Activated CD4-positive, alpha-beta memory T cell treated with anti-CD3 and anti-CD28 coated beads, Interleukin-2, amount 10 ng/mL, durations not matched to agents 7 days and 5 days (primary cell): ENCODE measurements around the gene VSTM5. TPM values are rescaled to one million over a fixed set of nuclear protein-coding genes. Genes with fewer than 3 reads are reported as not detected.

Experiments
- CTCF ChIA-PET: fragments of 350-600 bp; sonication (Branson Sonifier 250); formaldehyde crosslinking; loops from one replicate; lab custom pipeline; 2021; ENCODE audit warnings: antibody characterized with exemption, inconsistent platforms; lab: Charles Lee
- POLR2A ChIA-PET: fragments of 350-600 bp; sonication (Branson Sonifier 250); formaldehyde crosslinking; loops from one replicate; lab custom pipeline; 2021; ENCODE audit warnings: antibody characterized with exemption; lab: Charles Lee
- DNase-seq: peaks from one replicate; pipeline ENCODE4 v3.0.0-alpha.2; 2020
- H3K27ac Mint-ChIP-seq: one replicate; pipeline ENCODE4 v1.8.0; 2021; ENCODE audit warnings: mild to moderate bottlenecking, mixed read lengths
- H3K27me3 Mint-ChIP-seq: one replicate; pipeline ENCODE4 v1.8.0; 2021; ENCODE audit warnings: mixed read lengths
- H3K36me3 Mint-ChIP-seq: one replicate; pipeline ENCODE4 v1.8.0; 2021; ENCODE audit warnings: low read depth, mixed read lengths
- H3K4me1 Mint-ChIP-seq: one replicate; pipeline ENCODE4 v1.8.0; 2021; ENCODE audit warnings: mixed read lengths
- H3K4me3 Mint-ChIP-seq: one replicate; pipeline ENCODE4 v1.8.0; 2021; ENCODE audit warnings: mild to moderate bottlenecking, mixed read lengths
- H3K9me3 Mint-ChIP-seq: one replicate; pipeline ENCODE4 v1.8.0; 2021; ENCODE audit warnings: mixed read lengths
- total RNA-seq, 2 experiments: library from RNA; stranded (reverse); gene quantifications; one replicate each; pipeline ENCODE4 v1.2.3, GENCODE V29; 2021

The VSTM5 gene
- total RNA-seq, 2 experiments from 2014 or later = not detected

GRCh38 chr11:93838967-93839366 lies 11.5 kb downstream of the VSTM5 start:
- Mint-ChIP-seq H3K36me3 (no peaks in the 10 kb centered on the region), H3K27ac (no peak overlapping the region), H3K4me1 (no peaks in the 10 kb centered on the region), H3K27me3 (peaks cover 3% of the 10 kb centered on the region), H3K4me3 (no peak overlapping the region), H3K9me3 (no peaks in the 10 kb centered on the region)
- CTCF ChIA-PET = no interaction called here
- POLR2A ChIA-PET = no interaction called here
- DNase-seq = no peak

- Mint-ChIP-seq H3K27ac (no peak overlapping the region), H3K4me1 (no peaks in the 10 kb centered on the region), H3K9me3 (no peaks in the 10 kb centered on the region), H3K27me3 (peaks cover 5% of the 10 kb centered on the region), H3K36me3 (no peaks in the 10 kb centered on the region), H3K4me3 (no peak overlapping the region)
- ChIA-PET POLR2A (no interaction called here), CTCF (interaction anchor here (0.6 kb wide), 1 partner anchor 1589 kb away, joined by 3 read pairs; no protein-coding TSS in a partner anchor)
- DNase-seq = no peak
Observed at GRCh38 chr11:93832780-93833179, 17.6 kb downstream of the VSTM5 start.

GRCh38 chr11:93831343-93832127 lies 18.9 kb downstream of the VSTM5 start:
- Mint-ChIP-seq H3K36me3 (no peaks in the 10 kb centered on the region), H3K4me3 (no peak overlapping the region), H3K27me3 (peaks cover 5% of the 10 kb centered on the region), H3K27ac (no peak overlapping the region), H3K4me1 (no peaks in the 10 kb centered on the region), H3K9me3 (no peaks in the 10 kb centered on the region)
- DNase-seq = no peak
- ChIA-PET CTCF (no interaction called here), POLR2A (no interaction called here)

- Mint-ChIP-seq H3K27ac (no peak overlapping the region), H3K36me3 (no peaks in the 10 kb centered on the region), H3K4me1 (no peaks in the 10 kb centered on the region), H3K27me3 (peaks cover 5% of the 10 kb centered on the region), H3K9me3 (no peaks in the 10 kb centered on the region), H3K4me3 (no peak overlapping the region)
- CTCF ChIA-PET = no interaction called here
- DNase-seq = no peak
- POLR2A ChIA-PET = no interaction called here
Observed at GRCh38 chr11:93829598-93829997, 20.8 kb downstream of the VSTM5 start.

GRCh38 chr11:93827363-93827762 lies 23.1 kb downstream of the VSTM5 start:
- Mint-ChIP-seq H3K27ac (no peak overlapping the region), H3K4me3 (no peak overlapping the region), H3K4me1 (no peaks in the 10 kb centered on the region), H3K9me3 (no peaks in the 10 kb centered on the region), H3K36me3 (no peaks in the 10 kb centered on the region), H3K27me3 (peaks cover 2% of the 10 kb centered on the region)
- DNase-seq = no peak
- CTCF ChIA-PET = no interaction called here
- POLR2A ChIA-PET = no interaction called here

GRCh38 chr11:93823210-93823609 lies 27.2 kb downstream of the VSTM5 start:
- POLR2A ChIA-PET = no interaction called here
- CTCF ChIA-PET = no interaction called here
- H3K9me3 Mint-ChIP-seq = no peaks in the 10 kb centered on the region
- DNase-seq = no peak
- no peaks in the 10 kb centered on the region for H3K27me3 Mint-ChIP-seq
- H3K4me3 Mint-ChIP-seq = no peak overlapping the region
- H3K27ac Mint-ChIP-seq = no peak overlapping the region
- H3K4me1 Mint-ChIP-seq = no peaks in the 10 kb centered on the region
- H3K36me3 Mint-ChIP-seq = no peaks in the 10 kb centered on the region

GRCh38 chr11:93822359-93822758 lies 28.1 kb downstream of the VSTM5 start:
- DNase-seq = no peak
- ChIA-PET POLR2A (no interaction called here), CTCF (no interaction called here)
- no peak overlapping the region for H3K27ac Mint-ChIP-seq
- H3K4me3 Mint-ChIP-seq = no peak overlapping the region
- no peaks in the 10 kb centered on the region for H3K4me1 Mint-ChIP-seq
- H3K36me3 Mint-ChIP-seq = peaks cover 5% of the 10 kb centered on the region
- no peaks in the 10 kb centered on the region for H3K9me3 Mint-ChIP-seq
- no peaks in the 10 kb centered on the region for H3K27me3 Mint-ChIP-seq

- POLR2A ChIA-PET = no interaction called here
- no peaks in the 10 kb centered on the region for H3K9me3 Mint-ChIP-seq
- no peak for DNase-seq
- no peaks in the 10 kb centered on the region for H3K4me1 Mint-ChIP-seq
- no peaks in the 10 kb centered on the region for H3K27me3 Mint-ChIP-seq
- peaks cover 5% of the 10 kb centered on the region for H3K36me3 Mint-ChIP-seq
- H3K4me3 Mint-ChIP-seq = no peak overlapping the region
- CTCF ChIA-PET = no interaction called here
- no peak overlapping the region for H3K27ac Mint-ChIP-seq
Observed at GRCh38 chr11:93821617-93822016, 28.8 kb downstream of the VSTM5 start.

- ChIA-PET CTCF (no interaction called here), POLR2A (interaction anchor here (0.6 kb wide), 1 partner anchor 728 kb away, joined by 3 read pairs; no protein-coding TSS in a partner anchor)
- H3K9me3 Mint-ChIP-seq = no peaks in the 10 kb centered on the region
- H3K4me3 Mint-ChIP-seq = no peak overlapping the region
- H3K36me3 Mint-ChIP-seq = peaks cover 7% of the 10 kb centered on the region
- H3K27me3 Mint-ChIP-seq = no peaks in the 10 kb centered on the region
- no peak overlapping the region for H3K27ac Mint-ChIP-seq
- DNase-seq = no peak
- no peaks in the 10 kb centered on the region for H3K4me1 Mint-ChIP-seq
Observed at GRCh38 chr11:93820847-93821246, 29.6 kb downstream of the VSTM5 start.

GRCh38 chr11:93819966-93820695 lies 30.3 kb downstream of the VSTM5 start:
- Mint-ChIP-seq H3K36me3 (peaks cover 12% of the 10 kb centered on the region), H3K9me3 (no peaks in the 10 kb centered on the region), H3K4me3 (no peak overlapping the region), H3K27ac (no peak overlapping the region), H3K27me3 (no peaks in the 10 kb centered on the region), H3K4me1 (no peaks in the 10 kb centered on the region)
- ChIA-PET CTCF (no interaction called here), POLR2A (no interaction called here)
- DNase-seq = no peak

GRCh38 chr11:93817426-93818348 lies 32.7 kb downstream of the VSTM5 start:
- no peaks in the 10 kb centered on the region for H3K9me3 Mint-ChIP-seq
- ChIA-PET CTCF (interaction anchor here (0.6 to 1.2 kb wide), 2 partner anchors 331 to 730 kb away, joined by 4 to 5 read pairs; no protein-coding TSS in a partner anchor), POLR2A (interaction anchor here (0.8 kb wide), 1 partner anchor 17 kb away, joined by 3 read pairs; no protein-coding TSS in a partner anchor)
- H3K4me3 Mint-ChIP-seq = no peak overlapping the region
- no peaks in the 10 kb centered on the region for H3K4me1 Mint-ChIP-seq
- no peaks in the 10 kb centered on the region for H3K27me3 Mint-ChIP-seq
- DNase-seq = no peak
- H3K27ac Mint-ChIP-seq = no peak overlapping the region
- H3K36me3 Mint-ChIP-seq = peaks cover 34% of the 10 kb centered on the region

GRCh38 chr11:93814966-93815633 lies 35.3 kb downstream of the VSTM5 start:
- no peaks in the 10 kb centered on the region for H3K9me3 Mint-ChIP-seq
- H3K27ac Mint-ChIP-seq = no peak overlapping the region
- H3K36me3 Mint-ChIP-seq = peaks cover 56% of the 10 kb centered on the region
- H3K27me3 Mint-ChIP-seq = no peaks in the 10 kb centered on the region
- ChIA-PET CTCF (no interaction called here), POLR2A (no interaction called here)
- no peak overlapping the region for H3K4me3 Mint-ChIP-seq
- DNase-seq = no peak
- H3K4me1 Mint-ChIP-seq = no peaks in the 10 kb centered on the region
